Heart right ventricle (tissue), 16 donors: ENCODE results near the gene DEAF1. TPM values are rescaled to one million over a fixed set of nuclear protein-coding genes. Genes with fewer than 3 reads are reported as not detected.
A peak's percentile ranks its signal among the peaks of the same experiment; 100 is the strongest.

Experiments used
- ATAC-seq, 8 donors: fragments of 200-7000 bp; cut with Tn5 transposase; one replicate each; pipeline ENCODE4 v1.9.1; 2020; ENCODE audit warnings: mild to moderate bottlenecking in 8 of 8, moderate library complexity in 8 of 8, moderate number of reproducible peaks in 1 of 8
- DNase-seq, 2 donors: peaks; one replicate each; pipeline ENCODE4 v3.0.0-alpha.2; 2020
- H3K27ac ChIP-seq, 10 donors: fragments of 200-600 bp; sonication (generic) in 2 of 10; one replicate each; pipeline versions ENCODE4 v1.5.0 to v1.8.0; 2020 to 2022; ENCODE audit warnings: mild to moderate bottlenecking in 3 of 10
- H3K27me3 ChIP-seq, 7 donors: fragments of 200-600 bp; one replicate each; pipeline ENCODE4 v1.8.0; 2021 to 2022; ENCODE audit warnings: mild to moderate bottlenecking in 2 of 7
- H3K36me3 ChIP-seq, 9 donors: fragments of 200-600 bp; sonication (generic) in 1 of 9; one replicate each; pipeline versions ENCODE4 v1.5.0 to v1.8.0; 2020 to 2022; ENCODE audit warnings: mild to moderate bottlenecking in 2 of 9
- H3K4me1 ChIP-seq, 9 donors: fragments of 200-600 bp; sonication (generic) in 1 of 9; one replicate each; pipeline versions ENCODE4 v1.5.0 to v1.8.0; 2020 to 2022; ENCODE audit warnings: mild to moderate bottlenecking in 4 of 9
- H3K4me3 ChIP-seq, 10 donors: fragments of 200-600 bp; sonication (generic) in 2 of 10; one replicate each; pipeline versions ENCODE4 v1.5.0 to v1.8.0; 2020 to 2022; ENCODE audit warnings: mild to moderate bottlenecking in 7 of 10, moderate library complexity in 2 of 10
- H3K9me3 ChIP-seq, 11 donors: fragments of 200-600 bp in 10 of 11; sonication (generic) in 2 of 11; one replicate each; pipeline versions ENCODE4 v1.5.0 to v1.8.0; 2013 to 2022; ENCODE audit warnings: mild to moderate bottlenecking in 2 of 11, control low read depth in 1 of 11, moderate library complexity in 1 of 11
- WGBS, 2 donors: extraction: QIAGEN DNeasy Blood & Tissue Kit; methylation state at CpG; one replicate each; pipeline ENCODE4 v1.1.7; 2013; ENCODE audit warnings: inconsistent platforms in 1 of 2; 5-methylcytosine and 5-hydroxymethylcytosine counted together
- intact Hi-C, 10 donors: fragments of 100-400 bp; cut with DNase I; formaldehyde crosslinking; loops; one replicate each; pipeline versions ENCODE4 v1.11.1 to v1.14.2; 2022
- polyA plus RNA-seq, 2 donors: library from polyadenylated mRNA; stranded (reverse); fragments of 200-250 nt; gene quantifications; one replicate each; pipeline ENCODE4 v1.2.3, GENCODE V29; 2013
- total RNA-seq, 10 donors: library from RNA; stranded (reverse); fragmentation: NEBNext Ultra II Directional in 3 of 10; extraction: Animal tissue kit (Norgen Biotek cat#: 25700) in 3 of 10; gene quantifications; one replicate each; pipeline versions ENCODE4 v1.2.1 to v1.2.4, GENCODE V29; 2021 to 2023
- TF ChIP-seq, protein P1 (sequence below), 9 donors: fragments of 200-600 bp; sonication (generic) in 2 of 9; IDR thresholded peaks; one replicate each; pipeline versions ENCODE4 v1.5.0 to v1.8.0; 2021 to 2022; ENCODE audit warnings: antibody characterized with exemption in 9 of 9, mild to moderate bottlenecking in 5 of 9, moderate library complexity in 1 of 9
- donor health status: Arrhythmogenic right ventricular cardiomyopathy.
- donor health status: ischemic (EF 13 %, LVEDD 7.1; RV severe dilation, severe dysfunction).
- donor health status: healthy with polysubstance abuse.
- donor health status: DM: no; HTN: yes; CAD: no.
- donor health status: DM: no; HTN: no; CAD: no.
- donor health status: ischemic (EF 25% LVEDD 6.9; RV normal size, moderate dysfunction).
- donor health status: ischemic (EF 25% LVEDD 5.7; RV mildly dilated, moderate dysfunction).
- donor health status: healthy.
- donor health status: DM: yes; HTN: yes; CAD: no.
- donor health status: Ischemic cardiomyopathy.
- donor health status: ischemic (EF 35%, LVEDD 5.7; RV mildly dilated, moderate dysfunction).
- donor health status: nonischemic (EF 11% LVEDD 7.7; RV severe dilation, severe dysfunction).
- donor health status: DM: yes; HTN: yes; CAD: no.
- donor health status: PGD.
- donor health status: ischemic (EF 29% LVEDD 5.4; RV normal size, mild dysfunction).
- donor health status: nonischemic (EF 23%, LVEDD 6.1; RV moderate dilation, normal function).

DEAF1 gene
- total and polyA plus RNA-seq, 12 donors = 11.0 to 39.9 (median 17.0) TPM

GRCh38 chr11:714436-714835 lies 19.4 kb upstream of the DEAF1 start:
- no peaks in the 10 kb centered on the region for H3K36me3 ChIP-seq
- intact Hi-C loops = no loop called here
- H3K4me1 ChIP-seq = peaks cover 0 to 11% (median 0%) of the 10 kb centered on the region in 9 donors
- no peak for ATAC-seq
- no peak for DNase-seq
- H3K9me3 ChIP-seq = peaks cover 0 to 14% (median 0%) of the 10 kb centered on the region in 11 donors
- no peak overlapping the region for H3K4me3 ChIP-seq
- TF ChIP-seq, protein P1, sequence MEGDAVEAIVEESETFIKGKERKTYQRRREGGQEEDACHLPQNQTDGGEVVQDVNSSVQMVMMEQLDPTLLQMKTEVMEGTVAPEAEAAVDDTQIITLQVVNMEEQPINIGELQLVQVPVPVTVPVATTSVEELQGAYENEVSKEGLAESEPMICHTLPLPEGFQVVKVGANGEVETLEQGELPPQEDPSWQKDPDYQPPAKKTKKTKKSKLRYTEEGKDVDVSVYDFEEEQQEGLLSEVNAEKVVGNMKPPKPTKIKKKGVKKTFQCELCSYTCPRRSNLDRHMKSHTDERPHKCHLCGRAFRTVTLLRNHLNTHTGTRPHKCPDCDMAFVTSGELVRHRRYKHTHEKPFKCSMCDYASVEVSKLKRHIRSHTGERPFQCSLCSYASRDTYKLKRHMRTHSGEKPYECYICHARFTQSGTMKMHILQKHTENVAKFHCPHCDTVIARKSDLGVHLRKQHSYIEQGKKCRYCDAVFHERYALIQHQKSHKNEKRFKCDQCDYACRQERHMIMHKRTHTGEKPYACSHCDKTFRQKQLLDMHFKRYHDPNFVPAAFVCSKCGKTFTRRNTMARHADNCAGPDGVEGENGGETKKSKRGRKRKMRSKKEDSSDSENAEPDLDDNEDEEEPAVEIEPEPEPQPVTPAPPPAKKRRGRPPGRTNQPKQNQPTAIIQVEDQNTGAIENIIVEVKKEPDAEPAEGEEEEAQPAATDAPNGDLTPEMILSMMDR (IDR thresholded peaks at IDR 0.05) = no peak
- no peak overlapping the region for H3K27ac ChIP-seq
- 96% methylated on average over 6 of the region's 6 CpGs for WGBS, 2 donors
- peaks cover 0 to 40% (median 16%) of the 10 kb centered on the region in 7 donors for H3K27me3 ChIP-seq

- Histone ChIP-seq H3K4me3 (no peak overlapping the region), H3K4me1 (peaks cover 0 to 43% (median 24%) of the 10 kb centered on the region in 9 donors), H3K27ac (no peak overlapping the region), H3K27me3 (peaks cover 6 to 70% (median 45%) of the 10 kb centered on the region in 7 donors), H3K9me3 (no peaks in the 10 kb centered on the region), H3K36me3 (no peaks in the 10 kb centered on the region)
- 72 to 74% methylated on average over 25 to 27 of the region's 27 CpGs for WGBS, 2 donors
- TF ChIP-seq, protein P1 (IDR thresholded peaks at IDR 0.05) = no peak
- ATAC-seq (no peak), DNase-seq (no peak)
- intact Hi-C loops = no loop called here
These were observed 14.3 kb upstream of the DEAF1 start for GRCh38 chr11:709109-709997.

DNA sequence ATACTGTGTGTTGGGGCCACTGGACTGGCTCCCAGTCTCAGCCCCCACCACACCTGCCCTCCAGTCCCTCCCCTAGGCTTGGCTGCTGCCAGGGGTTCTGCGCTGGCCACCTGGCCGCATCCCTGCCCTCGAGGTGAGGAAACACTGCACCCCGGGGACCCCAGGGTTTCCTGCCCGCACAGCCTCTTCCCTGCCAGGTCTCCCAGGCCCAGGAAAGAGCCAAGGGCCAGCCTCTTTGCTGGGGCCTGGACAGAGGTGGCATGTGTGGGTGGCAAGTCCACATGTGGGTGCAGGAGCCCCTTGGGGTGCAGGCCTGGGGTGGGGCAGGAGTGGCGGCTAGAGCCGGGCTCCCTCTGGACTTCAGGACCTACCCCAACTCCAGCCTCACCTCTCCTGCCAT lies 13.5 kb upstream of the DEAF1 start:
- no peaks in the 10 kb centered on the region for H3K36me3 ChIP-seq
- peaks cover 0 to 43% (median 24%) of the 10 kb centered on the region in 9 donors for H3K4me1 ChIP-seq
- H3K27ac ChIP-seq = no peak overlapping the region
- 71 to 74% methylated on average over 7 of the region's 7 CpGs for WGBS, 2 donors
- ATAC-seq (no peak), DNase-seq (no peak)
- no peaks in the 10 kb centered on the region for H3K9me3 ChIP-seq
- H3K27me3 ChIP-seq = peaks cover 6 to 62% (median 45%) of the 10 kb centered on the region in 7 donors
- H3K4me3 ChIP-seq = no peak overlapping the region
- TF ChIP-seq, protein P1 (IDR thresholded peaks at IDR 0.05) = no peak
- intact Hi-C loops = no loop called here

GRCh38 chr11:707817-708420 lies 12.9 kb upstream of the DEAF1 start:
- DNase-seq (no peak), ATAC-seq (no peak)
- WGBS, 2 donors = 84 to 87% methylated on average over 16 of the region's 16 CpGs
- Histone ChIP-seq H3K9me3 (no peaks in the 10 kb centered on the region), H3K27ac (peak overlapping the region in 1 of 10 donors; percentile 41), H3K27me3 (peaks cover 6 to 60% (median 45%) of the 10 kb centered on the region in 7 donors), H3K4me3 (no peak overlapping the region), H3K36me3 (peaks cover 0 to 4% (median 0%) of the 10 kb centered on the region in 9 donors), H3K4me1 (peaks cover 0 to 45% (median 24%) of the 10 kb centered on the region in 9 donors)
- intact Hi-C loops = no loop called here
- TF ChIP-seq, protein P1 (IDR thresholded peaks at IDR 0.05) = no peak
